ENCODE results near the gene RTCB.
A peak's percentile ranks its signal among the peaks of the same experiment; 100 is the strongest.

The RTCB gene

GRCh38 chr22:32411829-32412592, at the start of gene RTCB:
RTCB (minus strand) TSS chr22:32412247; CDS start chr22:32412156, 91 bp downstream.
- peak; percentile 95 for DNase-seq

- no peak for DNase-seq
These were observed 45.0 kb upstream of the RTCB start for GRCh38 chr22:32457031-32457430.

- no peak for DNase-seq
These were observed 36.9 kb upstream of the RTCB start for GRCh38 chr22:32448980-32449379.

GRCh38 chr22:32446321-32446720, 34.3 kb upstream of the RTCB start:
- no peak for DNase-seq

- no peak for DNase-seq
These were observed 32.0 kb upstream of the RTCB start for GRCh38 chr22:32444068-32444467.

GRCh38 chr22:32430352-32430751, 18.3 kb upstream of the RTCB start:
- DNase-seq: no peak

- no peak for DNase-seq
These were observed 14.8 kb upstream of the RTCB start for GRCh38 chr22:32426881-32427280.

- no peak for DNase-seq
These were observed 11.6 kb upstream of the RTCB start for GRCh38 chr22:32423664-32424063.

- DNase-seq: no peak
These were observed 10.0 kb upstream of the RTCB start for GRCh38 chr22:32422062-32422461.

- no peak for DNase-seq
These were observed 9.4 kb upstream of the RTCB start for GRCh38 chr22:32421484-32421883.

GRCh38 chr22:32417906-32418305, 5.9 kb upstream of the RTCB start:
- DNase-seq: no peak

- no peak for DNase-seq
These were observed 4.6 kb upstream of the RTCB start for GRCh38 chr22:32416556-32417085.

- DNase-seq: no peak
These were observed 2.1 kb upstream of the RTCB start for GRCh38 chr22:32414191-32414590.

- no peak for DNase-seq
These were observed 1.7 kb upstream of the RTCB start for GRCh38 chr22:32413719-32414118.

GRCh38 chr22:32411402-32411801, 645 bp downstream of the RTCB start:
- DNase-seq: peak; percentile 32

GRCh38 chr22:32410459-32410858, 1.6 kb downstream of the RTCB start:
- DNase-seq: no peak

GRCh38 chr22:32409977-32410376, 2.1 kb downstream of the RTCB start:
- DNase-seq: no peak

GRCh38 chr22:32407936-32408335, 4.1 kb downstream of the RTCB start:
- no peak for DNase-seq

- DNase-seq: no peak
These were observed 4.7 kb downstream of the RTCB start for GRCh38 chr22:32407312-32407711.

- no peak for DNase-seq
These were observed 8.0 kb downstream of the RTCB start for GRCh38 chr22:32404021-32404420.

- no peak for DNase-seq
These were observed 10.6 kb downstream of the RTCB start for GRCh38 chr22:32401486-32401885.

GRCh38 chr22:32396746-32397145, 15.3 kb downstream of the RTCB start:
- no peak for DNase-seq

GRCh38 chr22:32396255-32396654, 15.8 kb downstream of the RTCB start:
- no peak for DNase-seq

GRCh38 chr22:32395107-32395506, 16.9 kb downstream of the RTCB start:
- DNase-seq: no peak

GRCh38 chr22:32389685-32390084, 22.4 kb downstream of the RTCB start:
- DNase-seq: no peak

Data from stimulated activated CD4-positive, alpha-beta T cell treated with anti-CD3 and anti-CD28 coated beads, Interleukin-4, amount 100 ng/mL, for 24 hours (primary cell).